GM04503 (cell line): ENCODE data around the gene RNASE12.
"Not testable (repeated sequence)": the region's sequence is repeated elsewhere in the genome, so short reads cannot be mapped to it uniquely, and the experiment has no call there.

ENCODE experiments used
- DNase-seq: peaks from one replicate; pipeline ENCODE4 v3.0.0-alpha.2; 2012; ENCODE audit warnings: low read depth

The RNASE12 gene

DNA sequence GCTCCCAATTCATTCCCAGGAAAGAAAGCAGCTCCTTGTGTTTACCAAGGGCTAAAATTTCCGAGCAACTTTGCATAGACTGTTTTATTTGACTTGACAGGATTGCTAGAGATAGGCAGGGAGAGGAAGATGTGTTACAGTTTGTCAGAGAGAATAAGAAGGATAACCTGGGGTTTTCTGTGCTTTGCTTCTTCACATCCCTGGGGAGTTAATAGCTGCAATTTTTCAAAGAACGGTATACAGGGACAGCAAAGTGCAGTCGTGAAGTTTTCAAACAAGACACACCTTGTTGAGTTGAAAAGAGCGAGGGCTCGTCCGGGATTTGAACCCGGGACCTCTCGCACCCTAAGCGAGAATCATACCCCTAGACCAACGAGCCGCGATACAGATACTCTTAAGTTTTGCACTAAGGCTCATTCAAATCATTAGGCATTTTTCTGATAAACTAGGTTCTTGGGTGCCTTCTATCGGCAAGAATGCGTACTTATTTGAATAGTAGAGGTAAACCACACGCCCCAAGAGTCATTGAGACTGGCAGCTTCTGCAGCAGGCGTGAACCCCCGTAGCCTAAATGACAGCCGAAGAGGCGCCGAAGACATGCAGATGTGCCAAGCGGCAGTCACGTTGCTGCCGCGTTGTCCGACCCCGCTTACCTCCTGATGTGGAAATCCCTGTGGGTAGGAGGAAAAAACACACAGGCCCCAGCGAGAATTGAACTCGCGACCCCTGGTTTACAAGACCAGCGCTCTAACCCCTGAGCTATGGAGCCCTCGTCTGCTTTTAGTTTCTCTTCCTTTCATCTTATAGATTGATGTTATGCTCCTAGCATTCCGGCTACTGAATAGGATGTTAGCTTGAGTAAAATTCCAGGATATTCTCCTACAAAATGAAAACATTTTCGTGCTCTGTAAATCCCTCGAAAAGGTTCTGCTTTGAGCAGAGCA lies 22.2 kb upstream of the RNASE12 start:
- peak; percentile 90 for DNase-seq

DNA sequence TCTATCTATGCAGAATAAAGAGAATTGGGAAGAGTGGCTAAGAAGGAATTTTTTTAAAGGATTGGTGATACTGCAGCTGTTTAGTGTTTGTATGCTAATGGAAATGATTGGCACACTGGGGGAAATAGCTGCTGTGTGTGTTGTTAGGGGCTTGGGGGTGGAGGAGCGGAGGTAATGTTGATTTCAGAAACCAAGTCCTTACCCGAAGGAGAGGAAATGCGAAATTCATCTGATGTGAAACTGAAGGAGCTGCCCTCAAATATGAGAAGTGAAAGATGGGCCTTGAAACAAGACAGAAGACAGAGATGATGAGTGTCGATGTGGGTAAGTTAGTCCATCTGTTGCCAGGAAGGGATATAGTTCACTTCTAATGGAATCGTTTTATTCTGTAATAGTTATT lies 21.2 kb upstream of the RNASE12 start:
- no peak for DNase-seq

DNA sequence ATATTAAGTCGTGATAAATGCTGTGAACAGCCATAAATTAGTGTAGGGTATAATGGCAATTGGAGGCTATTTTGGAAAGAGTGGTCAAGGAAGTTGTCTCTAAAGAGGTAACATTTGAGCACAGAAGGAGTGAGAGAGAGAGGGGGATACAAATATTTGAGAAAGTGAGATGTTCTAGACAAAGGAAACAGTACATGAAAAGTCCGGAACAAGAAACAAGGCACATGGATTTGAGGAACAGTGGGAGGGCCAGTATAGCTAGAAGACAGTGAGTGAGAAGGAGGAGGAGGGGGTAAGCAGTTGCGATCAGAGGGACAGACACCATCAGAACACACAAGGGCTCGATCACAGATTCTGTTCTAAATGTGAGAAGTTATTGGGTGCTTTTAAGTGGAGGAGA lies 20.1 kb upstream of the RNASE12 start:
- no peak for DNase-seq

DNA sequence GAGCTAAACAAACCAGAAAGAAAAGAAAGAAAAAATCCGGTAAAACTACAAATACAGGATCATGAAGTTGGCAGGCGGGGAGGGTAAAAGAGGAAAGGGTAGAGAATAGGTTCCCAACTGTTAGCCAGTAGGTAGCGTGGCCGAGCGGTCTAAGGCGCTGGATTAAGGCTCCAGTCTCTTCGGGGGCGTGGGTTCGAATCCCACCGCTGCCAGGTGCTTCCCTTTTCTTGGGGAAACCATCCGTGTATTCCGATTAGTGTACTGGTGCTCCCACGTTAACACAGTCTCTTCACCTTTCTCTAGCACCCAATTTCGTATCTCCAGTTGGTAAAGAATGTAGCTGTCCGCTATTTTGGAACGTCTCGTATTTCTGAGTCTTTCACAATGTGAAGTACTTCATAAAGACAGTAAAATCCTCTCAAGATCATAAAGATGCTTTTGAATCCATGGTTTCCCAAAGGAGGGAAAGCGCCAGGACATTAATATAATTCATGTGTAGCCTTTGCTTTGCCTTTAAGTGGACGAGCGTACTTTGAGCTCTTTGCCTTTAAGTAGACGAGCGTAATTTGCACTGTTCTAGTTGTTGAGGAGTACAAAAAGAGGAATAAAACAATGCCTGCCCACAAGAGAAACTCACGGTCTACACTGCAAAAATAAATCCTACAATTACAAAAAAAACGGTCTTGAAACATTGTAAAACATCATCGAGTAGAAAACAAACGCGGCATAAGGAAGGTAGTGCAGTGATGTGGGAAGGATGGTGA lies 19.0 kb upstream of the RNASE12 start:
- no peak for DNase-seq

DNA sequence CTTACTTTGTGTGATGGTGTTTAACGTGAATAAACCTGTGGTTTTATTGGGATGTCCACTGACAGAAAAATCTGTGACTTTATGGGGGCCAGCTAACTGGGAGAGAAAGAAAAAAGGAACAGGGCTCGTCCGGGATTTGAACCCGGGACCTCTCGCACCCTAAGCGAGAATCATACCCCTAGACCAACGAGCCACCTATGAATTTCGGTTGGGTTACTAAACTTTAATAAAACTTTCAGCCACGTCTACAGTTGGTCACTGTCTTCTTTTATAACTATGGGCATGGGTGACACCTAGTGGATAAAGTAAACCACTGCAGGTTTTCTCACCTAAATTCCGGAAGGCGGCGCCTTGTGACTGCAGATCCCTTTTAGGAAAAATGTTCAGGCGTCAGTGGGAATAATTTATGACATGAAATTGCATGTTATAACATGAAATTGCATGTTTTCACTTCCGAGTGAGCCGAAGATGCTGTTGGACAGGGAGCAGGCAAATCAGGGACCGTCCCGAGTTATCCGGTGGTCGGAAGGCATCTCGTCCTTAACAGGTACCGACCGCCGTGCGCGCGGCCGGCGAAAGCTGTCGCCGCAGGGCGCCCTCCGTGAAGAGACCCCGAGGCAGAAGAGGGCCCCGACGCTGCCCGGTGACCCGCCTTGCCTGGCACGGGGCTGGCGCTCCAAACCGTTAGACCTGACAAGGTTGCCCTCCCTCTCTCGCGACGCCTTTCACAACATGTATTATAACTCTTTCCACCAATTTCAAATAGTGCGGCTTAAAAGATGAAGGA lies 18.2 kb upstream of the RNASE12 start:
- no peak for DNase-seq

DNA sequence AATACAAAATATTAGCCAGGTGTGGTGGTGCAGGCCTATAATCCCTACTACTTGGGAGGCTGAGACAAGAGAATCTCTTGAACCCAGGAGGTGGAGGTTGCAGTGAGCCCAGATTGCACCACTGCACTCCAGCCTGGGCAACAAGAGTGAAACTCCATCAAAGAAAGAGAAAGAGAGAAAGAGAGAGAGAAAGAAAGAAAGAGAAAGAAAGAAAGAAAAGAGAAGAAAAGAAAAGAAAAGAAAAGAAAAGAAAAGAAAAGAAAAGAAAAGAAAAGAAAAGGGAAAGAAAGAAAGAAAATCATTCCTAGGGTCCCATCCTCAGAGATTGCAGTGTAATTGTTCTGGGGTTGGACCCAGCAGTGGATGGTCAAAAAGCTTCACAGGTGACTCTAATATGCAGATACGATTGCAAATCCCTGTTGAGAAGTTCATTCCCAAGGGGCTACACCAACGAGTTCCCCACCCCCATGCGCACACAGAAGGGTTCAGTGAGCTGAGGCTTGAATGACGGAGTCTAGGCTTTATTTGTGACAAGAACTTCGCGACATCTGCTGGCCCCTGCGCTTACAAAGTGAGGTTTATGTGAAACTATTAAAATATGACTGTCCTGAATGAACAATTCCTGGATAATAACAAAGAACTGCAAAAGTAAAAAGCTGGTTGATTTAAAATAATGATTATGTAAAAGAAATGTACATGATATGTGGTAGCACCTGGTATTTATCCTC lies 17.4 kb upstream of the RNASE12 start:
- no peak for DNase-seq

DNA sequence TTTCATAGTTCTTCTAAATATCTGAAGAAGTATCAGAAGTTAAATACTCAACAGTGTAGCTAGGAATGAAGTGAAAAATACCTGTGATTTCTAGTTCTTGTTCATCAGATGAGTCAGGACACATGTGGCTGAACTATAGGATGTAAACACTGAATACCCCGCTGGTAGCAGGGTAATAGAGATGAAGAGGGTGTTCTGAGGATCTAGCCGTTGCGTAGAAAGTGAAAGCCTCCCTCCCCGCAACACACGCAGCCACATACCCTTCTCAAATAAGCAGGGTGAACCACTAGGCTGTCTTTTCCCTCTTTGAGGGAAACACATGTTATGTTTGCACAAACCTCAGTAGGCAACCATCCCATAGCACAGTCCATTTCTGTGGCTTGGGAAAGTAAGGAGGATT lies 16.4 kb upstream of the RNASE12 start:
- no peak for DNase-seq

DNA sequence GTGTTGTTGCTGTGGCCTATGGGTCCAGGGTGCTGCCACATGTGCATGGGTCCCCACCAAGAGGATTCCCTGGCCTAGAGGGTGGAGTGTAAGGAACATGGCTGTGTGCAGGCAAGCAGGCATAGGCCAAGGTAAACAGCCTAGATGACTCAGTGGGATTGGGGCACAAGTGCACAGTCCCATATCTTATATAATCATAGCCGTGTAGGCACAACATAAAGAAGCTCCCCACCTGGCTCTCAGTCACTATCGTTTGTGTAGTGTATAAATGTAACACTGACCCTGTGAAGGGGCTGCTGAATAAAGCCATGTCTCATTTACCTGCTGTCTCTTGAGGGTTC lies 15.7 kb upstream of the RNASE12 start:
- DNase-seq: no peak

DNA sequence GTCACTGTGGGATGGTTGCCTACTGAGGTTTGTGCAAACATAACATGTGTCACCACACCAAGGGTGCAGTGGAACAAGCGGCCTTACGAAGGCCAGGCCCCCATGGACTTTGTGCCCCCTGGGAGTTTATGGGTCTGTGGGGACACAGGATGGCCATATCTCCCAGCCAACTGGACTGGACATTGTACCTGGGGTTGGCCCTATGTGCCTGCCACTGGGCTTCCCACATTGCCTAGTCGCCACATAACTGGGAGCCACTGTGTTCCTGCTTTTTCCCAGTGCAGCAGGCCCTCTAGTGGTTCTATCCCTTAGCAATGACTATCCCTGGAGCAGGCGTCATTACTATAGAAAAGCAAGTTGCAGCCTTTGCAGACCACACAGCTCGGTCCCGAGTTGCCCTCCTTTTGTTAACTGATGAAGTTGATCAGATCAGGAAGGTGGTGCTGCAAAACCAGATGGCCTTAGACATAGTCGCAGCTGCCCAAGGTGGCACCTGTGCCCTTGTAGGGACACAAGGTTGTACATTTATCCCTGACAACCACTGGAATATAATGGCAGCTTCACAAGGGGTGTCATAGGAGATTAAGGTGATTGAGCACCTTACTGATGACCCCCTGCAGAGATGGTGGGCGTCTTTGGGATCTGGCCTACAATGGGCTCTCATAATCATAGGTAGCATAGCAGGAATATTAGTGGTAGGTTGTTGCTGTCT lies 15.2 kb upstream of the RNASE12 start:
- no peak for DNase-seq

DNA sequence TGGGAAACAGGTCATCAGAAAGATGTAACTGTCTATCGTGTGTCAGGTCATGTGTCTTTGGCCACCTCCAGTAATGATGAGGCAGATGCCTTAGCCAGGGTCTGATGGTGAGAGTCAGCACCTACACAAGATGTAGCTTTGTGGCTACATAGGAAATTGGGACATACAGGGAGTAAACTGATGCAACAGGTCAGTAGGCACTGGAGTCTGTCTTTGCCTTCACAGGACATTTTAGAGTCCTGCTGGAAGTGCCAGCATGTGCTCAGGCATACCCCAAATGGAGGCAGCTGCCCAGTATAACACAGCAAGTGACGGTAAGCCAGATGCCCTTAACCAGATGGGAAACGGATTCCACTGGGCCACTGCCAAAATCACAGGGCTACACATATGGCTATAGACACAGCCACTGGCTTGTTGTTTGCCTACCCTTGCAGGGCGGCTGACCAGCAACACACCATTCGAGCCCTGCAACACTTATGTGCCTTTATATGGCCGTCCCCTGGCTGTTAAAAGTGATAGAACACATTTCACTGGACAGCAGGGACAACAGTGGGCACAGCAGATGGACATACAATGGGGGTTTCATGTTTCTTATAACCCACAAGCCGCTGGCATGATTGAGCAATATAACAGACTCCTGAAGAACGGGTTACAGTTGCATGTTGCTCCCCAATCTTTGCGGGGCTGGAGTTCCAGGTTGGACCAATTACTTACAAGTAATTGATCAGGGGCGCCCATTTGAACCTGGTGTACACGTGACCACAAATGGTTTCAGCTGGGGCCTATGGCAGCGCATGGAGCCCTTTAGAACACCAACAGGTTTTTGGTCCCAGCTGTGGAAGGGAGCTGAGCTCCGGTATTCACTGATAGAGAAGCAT lies 12.9 kb upstream of the RNASE12 start:
- no peak for DNase-seq

DNA sequence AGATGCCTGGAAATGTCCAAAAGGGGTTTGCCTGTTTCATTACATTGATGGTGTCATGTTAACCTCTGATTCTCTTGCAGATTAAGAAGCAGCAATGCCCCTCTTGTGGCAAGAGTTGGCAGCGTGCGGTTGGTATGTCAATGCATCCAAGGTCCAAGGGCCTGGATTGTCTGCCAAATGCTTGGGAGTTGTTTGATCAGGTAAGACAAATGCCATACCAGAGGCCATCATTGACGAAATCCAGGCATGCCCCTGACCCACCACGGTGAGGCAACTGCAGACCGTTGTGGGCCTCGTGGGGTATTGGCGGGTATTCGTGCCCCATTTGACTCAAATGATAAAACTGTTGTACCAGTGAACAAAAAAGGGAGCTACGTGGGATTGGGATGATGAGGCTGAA lies 11.4 kb upstream of the RNASE12 start:
- no peak for DNase-seq

DNA sequence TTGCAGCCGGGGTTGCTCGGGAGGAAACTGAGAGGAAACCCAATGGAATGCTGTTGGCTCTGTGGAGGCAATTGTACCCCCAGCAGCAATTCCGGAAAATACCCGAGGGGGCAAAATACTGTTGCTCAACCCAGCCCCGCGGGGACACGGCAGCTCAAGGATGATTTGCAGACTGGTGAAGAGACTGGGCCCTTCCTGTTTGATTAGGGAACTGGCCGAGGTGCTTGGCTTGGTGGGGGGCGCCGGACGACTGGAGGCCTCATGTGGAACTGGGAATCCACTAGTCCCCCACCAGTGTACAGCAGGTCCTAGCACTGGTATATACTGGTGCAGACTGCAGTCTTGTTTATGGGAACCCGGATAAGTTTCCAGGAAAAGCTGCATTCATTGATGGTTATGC lies 10.3 kb upstream of the RNASE12 start:
- DNase-seq: no peak

DNA sequence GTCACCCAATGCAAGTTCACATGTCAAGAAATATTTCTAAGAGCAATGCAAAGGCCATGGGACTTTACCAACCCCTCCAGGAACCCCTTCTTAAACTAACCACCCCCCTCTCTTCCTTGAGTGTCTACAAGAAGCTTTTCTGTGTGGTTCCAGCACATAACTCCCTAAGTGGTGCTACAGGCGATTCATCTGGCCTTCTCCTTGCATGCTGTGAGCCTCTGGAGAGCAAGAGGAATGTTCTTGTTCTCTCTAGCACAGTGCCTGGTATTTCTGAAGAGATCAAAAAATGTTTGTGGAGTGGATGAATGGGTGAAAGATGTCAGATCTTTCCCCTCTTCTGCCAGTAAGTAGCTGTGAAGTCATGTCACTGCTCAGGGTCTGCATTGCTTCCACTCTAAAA lies 5.9 kb upstream of the RNASE12 start:
- no peak for DNase-seq

DNA sequence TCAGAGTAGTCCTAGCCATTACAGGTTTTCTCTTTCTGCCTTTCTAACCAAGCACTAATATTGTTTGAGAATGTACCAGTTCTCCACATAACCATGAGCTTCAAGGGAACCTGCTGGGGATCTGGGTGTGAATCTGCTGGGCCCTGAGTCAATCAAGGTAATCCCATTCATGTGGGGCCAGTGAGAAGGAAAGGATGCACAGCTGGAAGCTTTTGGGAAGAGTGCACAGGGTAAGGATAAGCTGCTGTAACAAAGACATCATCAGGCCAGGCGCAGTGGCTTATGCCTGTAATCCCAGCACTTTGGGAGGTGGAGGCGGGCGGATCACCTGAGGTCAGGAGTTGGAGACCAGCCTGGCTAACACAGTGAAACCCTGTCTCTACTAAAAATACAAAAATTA lies 4.5 kb upstream of the RNASE12 start:
- DNase-seq: not testable (repeated sequence)

DNA sequence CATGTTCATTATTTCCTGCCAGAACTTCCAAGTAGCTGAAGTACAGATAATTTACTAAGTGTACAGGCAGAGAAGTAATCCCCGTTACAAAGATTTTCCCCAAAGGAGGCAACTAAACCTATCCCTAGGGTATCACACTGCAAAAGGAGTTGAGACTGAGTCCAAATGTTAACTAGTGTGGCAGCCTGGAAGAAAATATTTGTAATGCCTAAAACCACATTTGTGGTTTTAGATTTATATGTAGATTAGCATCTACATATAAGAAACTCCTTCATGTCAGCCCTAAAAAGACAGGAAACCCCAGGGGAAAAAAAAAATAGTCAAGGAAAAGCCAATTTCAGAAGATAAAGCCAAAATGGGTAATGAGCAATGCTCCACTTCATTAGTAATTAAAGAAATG lies 1.4 kb upstream of the RNASE12 start:
- no peak for DNase-seq

DNA sequence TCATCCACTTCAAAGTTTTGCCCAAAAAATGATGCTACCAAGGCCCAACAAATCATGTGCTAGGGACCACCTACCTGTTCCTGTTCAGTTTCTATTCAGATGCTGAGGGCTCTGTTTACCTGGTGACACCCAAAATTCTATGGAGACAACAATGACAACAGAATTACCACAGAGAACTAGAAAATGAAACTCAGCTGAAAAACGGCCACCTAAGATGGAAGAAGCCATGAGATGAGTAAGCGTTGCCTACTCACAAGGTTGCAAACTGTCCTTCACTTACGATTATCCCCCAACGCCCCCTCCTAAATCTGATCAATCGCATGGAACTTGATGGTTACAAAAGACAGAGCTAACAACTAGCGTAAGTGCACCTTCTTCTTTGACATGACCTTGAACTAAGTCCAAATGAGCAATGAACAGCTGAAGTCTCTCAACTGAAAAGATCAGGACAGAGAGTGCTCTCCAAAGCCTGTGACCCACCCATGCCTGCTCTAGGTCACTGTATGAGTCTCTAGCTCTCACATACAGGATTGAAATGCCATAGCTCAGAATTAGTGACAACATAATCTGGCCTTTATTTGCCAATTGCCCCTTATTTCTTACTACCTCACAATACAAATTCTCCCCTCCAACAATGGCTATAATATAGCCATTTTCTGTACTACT lies 3.6 kb downstream of the RNASE12 start, which contains the start of gene RNASE11:
Gene RNASE11, minus strand, starts transcription at position 513 of the 666 bp plus-strand sequence.
- no peak for DNase-seq

DNA sequence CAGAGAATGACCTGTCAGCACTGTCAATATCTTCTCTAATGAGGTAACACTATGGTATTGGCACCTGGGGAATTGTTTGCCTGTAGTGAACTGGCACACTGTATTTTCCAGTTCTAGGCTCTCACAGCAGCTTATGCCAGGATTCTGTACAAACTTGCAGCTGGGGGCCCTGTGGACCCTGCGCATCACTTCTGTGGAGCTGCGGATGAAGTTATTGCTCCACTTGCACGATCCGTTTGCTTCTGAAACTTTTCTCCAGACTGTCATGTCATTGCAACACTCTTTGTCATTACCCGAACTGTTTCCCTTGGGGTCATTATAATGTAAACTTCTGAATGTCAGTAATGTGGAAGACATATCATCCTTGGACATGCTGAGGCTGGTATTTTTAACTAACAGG lies 7.3 kb downstream of the RNASE12 start:
- DNase-seq: no peak

DNA sequence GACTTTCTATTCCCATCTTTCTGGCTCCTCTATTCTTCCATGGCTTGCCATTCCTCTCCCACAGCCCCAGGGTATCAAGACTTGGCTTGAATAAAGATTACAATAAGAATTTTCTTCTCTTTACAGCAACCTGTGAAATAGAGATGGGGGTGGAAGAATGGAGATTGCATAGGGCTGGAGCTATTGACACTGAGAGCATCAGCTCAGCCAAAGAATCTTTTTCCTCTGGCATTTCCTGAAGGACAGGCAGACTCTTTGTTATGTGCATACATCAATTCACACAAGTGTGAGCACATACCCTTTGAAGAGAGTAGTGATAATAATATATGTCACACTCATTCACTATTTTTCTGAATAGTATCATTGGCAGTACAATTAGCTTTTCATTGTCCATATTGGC lies 8.0 kb downstream of the RNASE12 start:
- DNase-seq: no peak

DNA sequence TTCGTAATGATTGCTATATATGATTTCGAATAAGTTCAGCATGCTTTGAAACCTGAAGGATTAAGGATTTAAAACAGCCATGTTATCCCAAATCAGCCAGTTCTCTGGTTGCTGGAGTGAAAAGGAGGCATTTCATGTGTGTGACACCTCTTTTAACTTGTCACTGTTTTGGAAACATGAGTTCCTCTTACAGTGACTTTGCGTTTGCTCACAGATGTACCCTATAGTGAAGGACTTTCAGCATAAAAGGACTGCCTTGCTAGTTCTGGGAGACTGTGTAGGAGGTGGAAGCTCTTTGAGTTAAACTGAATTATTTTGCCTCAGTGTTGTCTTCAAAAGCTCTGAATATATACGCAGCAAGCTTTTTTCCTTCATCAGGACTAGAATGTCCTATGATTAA lies 10.9 kb downstream of the RNASE12 start:
- DNase-seq: no peak
